Gastroesophageal sphincter (tissue), 4 donors: ENCODE data around the gene TMEM141. TPM values are rescaled to one million over a fixed set of nuclear protein-coding genes. Genes with fewer than 3 reads are reported as not detected.
"Not testable (repeated sequence)": the region's sequence is repeated elsewhere in the genome, so short reads cannot be mapped to it uniquely, and the experiment has no call there.

Source experiments
- ATAC-seq: fragments of 150-250 bp; one replicate; pipeline ENCODE4 v1.9.1; 2016; ENCODE audit warnings: mild to moderate bottlenecking, moderate library complexity
- H3K27ac ChIP-seq, 4 donors: fragments of 200-600 bp; sonication (generic) in 3 of 4; 1 replicate in 3 of 4; 2 replicates in 1 of 4; pipeline ENCODE4 v1.5.1; 2016 to 2019
- H3K27me3 ChIP-seq: fragments of 200-600 bp; sonication (generic); one replicate; pipeline ENCODE4 v1.5.1; 2019
- H3K36me3 ChIP-seq, 2 donors: fragments of 200-600 bp; sonication (generic); one replicate each; pipeline ENCODE4 v1.5.1; 2019; ENCODE audit warnings: control low read depth in 1 of 2
- H3K4me1 ChIP-seq, 3 donors: fragments of 200-600 bp; sonication (generic); 1 replicate in 2 of 3; 2 replicates in 1 of 3; pipeline ENCODE4 v1.5.1; 2016 to 2019; ENCODE audit warnings: control low read depth in 2 of 3
- H3K4me3 ChIP-seq, 2 donors: fragments of 200-600 bp; sonication (generic); one replicate each; pipeline ENCODE4 v1.5.1; 2019; ENCODE audit warnings: mild to moderate bottlenecking in 1 of 2, moderate library complexity in 1 of 2
- H3K9me3 ChIP-seq, 3 donors: fragments of 200-600 bp; sonication (generic); one replicate each; pipeline ENCODE4 v1.5.1; 2017 to 2019; ENCODE audit warnings: control low read depth in 2 of 3
- EP300 ChIP-seq: sonication (generic); formaldehyde crosslinking; IDR thresholded peaks from one replicate; pipeline ENCODE4 v1.6.1; 2017; ENCODE audit warnings: antibody characterized with exemption, mild to moderate bottlenecking
- POLR2A ChIP-seq, 2 donors: fragments of 450-650 bp; IDR thresholded peaks; one replicate each; pipeline ENCODE4 v1.6.1; 2017; ENCODE audit warnings: antibody characterized with exemption in 2 of 2, mild to moderate bottlenecking in 2 of 2, moderate library complexity in 1 of 2
- POLR2AphosphoS5 ChIP-seq: sonication (generic); formaldehyde crosslinking; IDR thresholded peaks from one replicate; pipeline ENCODE4 v1.6.1; 2017; ENCODE audit warnings: antibody characterized with exemption
- WGBS, 2 donors: methylation state at CpG; one replicate each; pipeline ENCODE4 v1.1.5; 2018; ENCODE audit warnings: low coverage in 1 of 2; 5-methylcytosine and 5-hydroxymethylcytosine counted together
- total RNA-seq, 4 donors: library from RNA; depleted of rRNA; stranded (reverse); fragments of >200 nt; gene quantifications; one replicate each; pipeline ENCODE4 v1.1.0, GENCODE V29; 2016
- TF ChIP-seq, protein P1 (sequence below), 4 experiments: fragments of 200-600 bp in 2 of 4; fragments of 450-650 bp in 2 of 4; sonication (generic) in 1 of 4; IDR thresholded peaks; one replicate each; pipeline ENCODE4 v1.5.1; 2017 to 2019; ENCODE audit warnings: antibody characterized with exemption in 4 of 4, mild to moderate bottlenecking in 2 of 4, moderate library complexity in 2 of 4

The TMEM141 gene
- total RNA-seq, 4 donors from 2014 or later = 33.0 to 51.5 (median 40.4) TPM

DNA sequence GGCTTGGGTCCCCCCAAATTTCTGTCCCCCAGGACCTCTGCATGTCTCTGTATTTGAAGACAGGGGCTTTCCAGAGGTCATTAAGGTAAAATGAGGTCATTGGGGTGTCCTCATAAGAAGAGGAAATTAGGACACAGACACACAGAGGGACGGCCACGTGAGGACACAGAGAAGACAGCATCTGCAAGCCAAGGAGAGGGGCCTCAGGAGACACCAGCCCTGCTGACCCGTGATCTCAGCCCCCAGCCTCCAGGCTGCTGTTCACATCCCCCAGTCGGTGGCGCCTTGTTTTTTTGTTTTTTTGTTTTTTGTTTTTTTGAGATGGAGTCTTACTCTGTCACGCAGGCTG lies 3.8 kb downstream of the TMEM141 start:
- Histone ChIP-seq H3K27ac (no peak overlapping the region), H3K4me1 (peaks cover 0 to 49% (median 18%) of the 10 kb centered on the region in 3 donors), H3K9me3 (no peaks in the 10 kb centered on the region), H3K27me3 (peaks cover 41% of the 10 kb centered on the region), H3K4me3 (no peak overlapping the region), H3K36me3 (peaks cover 0 to 18% of the 10 kb centered on the region in 2 donors)
- 74 to 80% methylated on average over 5 to 6 of the region's 6 CpGs for WGBS, 2 donors
- no peak for ATAC-seq
- TF ChIP-seq, protein P1, sequence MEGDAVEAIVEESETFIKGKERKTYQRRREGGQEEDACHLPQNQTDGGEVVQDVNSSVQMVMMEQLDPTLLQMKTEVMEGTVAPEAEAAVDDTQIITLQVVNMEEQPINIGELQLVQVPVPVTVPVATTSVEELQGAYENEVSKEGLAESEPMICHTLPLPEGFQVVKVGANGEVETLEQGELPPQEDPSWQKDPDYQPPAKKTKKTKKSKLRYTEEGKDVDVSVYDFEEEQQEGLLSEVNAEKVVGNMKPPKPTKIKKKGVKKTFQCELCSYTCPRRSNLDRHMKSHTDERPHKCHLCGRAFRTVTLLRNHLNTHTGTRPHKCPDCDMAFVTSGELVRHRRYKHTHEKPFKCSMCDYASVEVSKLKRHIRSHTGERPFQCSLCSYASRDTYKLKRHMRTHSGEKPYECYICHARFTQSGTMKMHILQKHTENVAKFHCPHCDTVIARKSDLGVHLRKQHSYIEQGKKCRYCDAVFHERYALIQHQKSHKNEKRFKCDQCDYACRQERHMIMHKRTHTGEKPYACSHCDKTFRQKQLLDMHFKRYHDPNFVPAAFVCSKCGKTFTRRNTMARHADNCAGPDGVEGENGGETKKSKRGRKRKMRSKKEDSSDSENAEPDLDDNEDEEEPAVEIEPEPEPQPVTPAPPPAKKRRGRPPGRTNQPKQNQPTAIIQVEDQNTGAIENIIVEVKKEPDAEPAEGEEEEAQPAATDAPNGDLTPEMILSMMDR (IDR thresholded peaks at IDR 0.05) = no peak
- TF ChIP-seq POLR2AphosphoS5 = no peak
- TF ChIP-seq POLR2A (IDR thresholded peaks at IDR 0.05) = no peak
- TF ChIP-seq EP300 = no peak

DNA sequence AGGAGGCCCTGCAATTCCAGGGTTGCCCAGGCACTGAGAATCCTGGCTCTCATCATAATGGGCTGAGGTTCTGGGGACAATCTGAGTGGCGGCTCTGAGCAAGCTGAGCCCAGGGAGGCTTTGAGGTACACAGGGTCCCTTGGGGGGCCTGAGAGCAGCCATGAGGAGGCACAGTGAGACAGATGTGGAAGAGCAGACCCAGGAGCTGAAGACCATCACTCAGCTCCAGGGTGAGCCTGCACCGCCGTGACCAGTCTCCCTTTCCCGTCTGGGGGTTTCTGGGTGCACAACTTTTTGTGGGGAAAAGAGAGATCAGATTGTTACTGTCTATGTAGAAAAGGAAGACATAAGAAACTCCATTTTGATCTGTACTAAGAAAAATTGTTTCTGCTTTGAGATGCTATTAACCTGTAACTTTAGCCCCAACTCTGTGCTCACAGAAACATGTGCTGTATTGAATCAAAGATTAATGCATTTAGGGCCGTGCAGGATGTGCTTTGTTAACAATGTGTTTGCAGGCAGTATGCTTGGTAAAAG lies 5.2 kb downstream of the TMEM141 start, which contains the start of gene CCDC183:
Gene CCDC183 (plus strand): TSS at position 101 of the 537 bp plus-strand sequence. CDS start 60 bp downstream, at position 161.
- Histone ChIP-seq H3K4me3 (no peak within 1 kb of the TSS), H3K27me3 (peaks cover 54% of the 10 kb centered on the region), H3K9me3 (no peaks in the 10 kb centered on the region), H3K36me3 (peaks cover 0 to 18% of the 10 kb centered on the region in 2 donors), H3K27ac (no peak within 1 kb of the TSS), H3K4me1 (peaks cover 0 to 53% (median 25%) of the 10 kb centered on the region in 3 donors)
- no peak for ATAC-seq
- 4 to 13% methylated on average over 3 of the region's 5 CpGs for WGBS, 2 donors
- TF ChIP-seq EP300 (no peak), POLR2A (IDR thresholded peaks at IDR 0.05) (no peak), POLR2AphosphoS5 (no peak)
- TF ChIP-seq, protein P1 (IDR thresholded peaks at IDR 0.05) = no peak

DNA sequence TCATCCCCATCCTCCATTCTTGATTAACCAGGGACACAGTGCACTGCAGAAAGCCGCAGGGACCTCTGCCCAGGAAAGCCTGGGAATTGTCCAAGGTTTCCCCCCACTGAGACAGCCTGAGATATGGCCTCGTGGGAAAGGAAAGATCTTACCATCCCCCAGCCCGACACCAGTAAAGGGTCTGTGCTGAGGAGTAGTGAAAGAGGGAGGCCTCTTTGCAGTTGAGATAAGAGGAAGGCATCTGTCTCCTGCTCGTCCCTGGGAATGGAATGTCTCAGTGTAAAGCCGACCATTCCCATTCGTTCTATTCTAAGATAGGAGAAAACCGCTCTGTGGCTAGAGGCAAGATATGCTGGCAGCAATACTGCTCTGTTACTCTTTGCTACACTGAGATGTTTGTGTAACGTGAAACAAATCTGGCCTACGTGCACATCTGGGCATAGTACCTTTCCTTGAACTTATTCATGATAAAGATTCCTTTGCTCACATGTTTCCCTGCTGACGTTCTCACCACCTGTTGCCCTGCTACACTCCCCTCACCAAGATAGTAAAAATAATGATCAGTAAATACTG lies 5.7 kb downstream of the TMEM141 start:
- Histone ChIP-seq H3K27me3 (peaks cover 60% of the 10 kb centered on the region), H3K36me3 (peaks cover 0 to 18% of the 10 kb centered on the region in 2 donors), H3K4me1 (peaks cover 0 to 50% (median 22%) of the 10 kb centered on the region in 3 donors)
- ATAC-seq, H3K4me3 ChIP-seq, H3K27ac ChIP-seq, H3K9me3 ChIP-seq: not testable (repeated sequence)
- WGBS, 2 donors = 13 to 16% methylated on average over 10 of the region's 10 CpGs

- WGBS, 2 donors = no CpG with 5 or more reads among the region's 6 CpGs
- Histone ChIP-seq H3K27me3 (peaks cover 68% of the 10 kb centered on the region), H3K4me1 (peaks cover 0 to 40% (median 16%) of the 10 kb centered on the region in 3 donors), H3K9me3 (no peaks in the 10 kb centered on the region), H3K27ac (no peak overlapping the region), H3K36me3 (peaks cover 0 to 7% of the 10 kb centered on the region in 2 donors), H3K4me3 (no peak overlapping the region)
- TF ChIP-seq, protein P1 (IDR thresholded peaks at IDR 0.05) = no peak
- TF ChIP-seq POLR2AphosphoS5 (no peak), EP300 (no peak), POLR2A (IDR thresholded peaks at IDR 0.05) (no peak)
- ATAC-seq = no peak
Measured at GRCh38 chr9:136798708-136799078, 7.5 kb downstream of the TMEM141 start.

GRCh38 chr9:136799079-136799853 lies 8.1 kb downstream of the TMEM141 start:
- no peak overlapping the region for H3K27ac ChIP-seq
- ATAC-seq = no peak
- TF ChIP-seq POLR2A (IDR thresholded peaks at IDR 0.05) (no peak), POLR2AphosphoS5 (no peak), EP300 (no peak)
- TF ChIP-seq, protein P1 (IDR thresholded peaks at IDR 0.05) = no peak

More at GRCh38 chr9:136799079-136799853, 8.1 kb downstream of the TMEM141 start:
- WGBS, 2 donors = no CpG with 5 or more reads among the region's 35 CpGs
- Histone ChIP-seq H3K4me1 (peaks cover 0 to 40% (median 16%) of the 10 kb centered on the region in 3 donors), H3K27me3 (peaks cover 68% of the 10 kb centered on the region), H3K36me3 (peaks cover 0 to 8% of the 10 kb centered on the region in 2 donors), H3K4me3 (peak overlapping the region in 1 of 2 donors; percentile 42), H3K9me3 (no peaks in the 10 kb centered on the region)
